Measurements from ENCODE around the gene CXCL11. TPM values are rescaled to one million over a fixed set of nuclear protein-coding genes. Genes with fewer than 3 reads are reported as not detected.
"Not testable (repeated sequence)": the region's sequence is repeated elsewhere in the genome, so short reads cannot be mapped to it uniquely, and the experiment has no call there.

The CXCL11 gene
- total RNA-seq, 1 donor from 2014 or later: not detected

DNA sequence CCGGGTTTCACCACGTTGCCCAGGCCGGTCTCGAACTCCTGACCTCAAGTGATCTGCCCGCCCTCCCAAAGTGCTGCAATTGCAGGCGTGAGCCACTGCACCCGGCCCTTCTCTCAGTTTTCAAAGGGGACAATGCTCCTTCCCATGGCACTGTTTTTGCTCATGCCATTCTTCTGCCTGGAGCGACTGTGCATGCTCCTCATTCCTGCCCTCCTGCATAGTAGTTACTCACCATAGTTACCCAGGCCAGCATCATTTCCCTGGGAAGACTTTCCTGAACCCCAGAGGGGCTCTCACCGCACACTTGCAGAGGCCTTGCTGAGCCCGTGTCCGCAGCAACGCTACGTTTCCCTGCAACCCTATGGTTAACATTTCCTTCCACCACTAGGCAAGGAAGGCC, 25.3 kb downstream of the CXCL11 start:
- Mint-ChIP-seq H3K27me3 (ENCODE audit: low read depth) (peaks cover 9% of the 10 kb centered on the region), H3K36me3 (ENCODE audit: low read depth) (no peaks in the 10 kb centered on the region), H3K9me3 (no peaks in the 10 kb centered on the region), H3K27ac (no peak overlapping the region), H3K4me3 (ENCODE audit: low read depth) (no peak overlapping the region), H3K4me1 (ENCODE audit: low read depth) (peaks cover 9% of the 10 kb centered on the region)
- intact Hi-C loops (cut with micrococcal nuclease): no loop called here
- DNase-seq (ENCODE audit: low spot score): no peak

GRCh38 chr4:76009311-76009710, 26.6 kb downstream of the CXCL11 start:
- Mint-ChIP-seq H3K36me3 (ENCODE audit: low read depth) (no peaks in the 10 kb centered on the region), H3K4me3 (ENCODE audit: low read depth) (no peak overlapping the region), H3K27ac (no peak overlapping the region), H3K4me1 (ENCODE audit: low read depth) (peaks cover 5% of the 10 kb centered on the region), H3K27me3 (ENCODE audit: low read depth) (peaks cover 9% of the 10 kb centered on the region), H3K9me3 (no peaks in the 10 kb centered on the region)
- intact Hi-C loops (cut with micrococcal nuclease): no loop called here
- no peak for DNase-seq (ENCODE audit: low spot score)

GRCh38 chr4:76007089-76007862, 28.6 kb downstream of the CXCL11 start, which contains the start of gene CXCL9:
Gene CXCL9 (minus strand): TSS chr4:76007509. CDS start chr4:76007449, 60 bp downstream.
- peaks cover 7% of the 10 kb centered on the region for H3K27me3 Mint-ChIP-seq (ENCODE audit: low read depth)
- DNase-seq (ENCODE audit: low spot score): no peak
- H3K9me3 Mint-ChIP-seq: no peaks in the 10 kb centered on the region
- H3K27ac Mint-ChIP-seq: no peak within 1 kb of the TSS
- no peak within 1 kb of the TSS for H3K4me3 Mint-ChIP-seq (ENCODE audit: low read depth)
- peaks cover 16% of the 10 kb centered on the region for H3K4me1 Mint-ChIP-seq (ENCODE audit: low read depth)
- intact Hi-C loops (cut with micrococcal nuclease): no loop called here
- H3K36me3 Mint-ChIP-seq (ENCODE audit: low read depth): no peaks in the 10 kb centered on the region

GRCh38 chr4:76003620-76004019, 32.2 kb downstream of the CXCL11 start:
- no peak for DNase-seq (ENCODE audit: low spot score)
- no peak overlapping the region for H3K27ac Mint-ChIP-seq
- H3K36me3 Mint-ChIP-seq (ENCODE audit: low read depth): no peaks in the 10 kb centered on the region
- H3K27me3 Mint-ChIP-seq (ENCODE audit: low read depth): peaks cover 7% of the 10 kb centered on the region
- H3K4me3 Mint-ChIP-seq (ENCODE audit: low read depth): no peak overlapping the region
- peaks cover 15% of the 10 kb centered on the region for H3K4me1 Mint-ChIP-seq (ENCODE audit: low read depth)
- no peaks in the 10 kb centered on the region for H3K9me3 Mint-ChIP-seq
- intact Hi-C loops (cut with micrococcal nuclease): no loop called here

- Mint-ChIP-seq H3K4me1 (ENCODE audit: low read depth) (peaks cover 15% of the 10 kb centered on the region), H3K27me3 (ENCODE audit: low read depth) (peaks cover 4% of the 10 kb centered on the region), H3K36me3 (ENCODE audit: low read depth) (no peaks in the 10 kb centered on the region), H3K4me3 (ENCODE audit: low read depth) (no peak overlapping the region), H3K9me3 (no peaks in the 10 kb centered on the region), H3K27ac (no peak overlapping the region)
- DNase-seq (ENCODE audit: low spot score): no peak
- intact Hi-C loops (cut with micrococcal nuclease): no loop called here
Observed at GRCh38 chr4:76003035-76003434, 32.8 kb downstream of the CXCL11 start.

- no peaks in the 10 kb centered on the region for H3K9me3 Mint-ChIP-seq
- intact Hi-C loops (cut with micrococcal nuclease): no loop called here
- no peak for DNase-seq (ENCODE audit: low spot score)
- H3K27ac Mint-ChIP-seq: no peak overlapping the region
- peaks cover 17% of the 10 kb centered on the region for H3K4me1 Mint-ChIP-seq (ENCODE audit: low read depth)
- no peaks in the 10 kb centered on the region for H3K36me3 Mint-ChIP-seq (ENCODE audit: low read depth)
- peaks cover 3% of the 10 kb centered on the region for H3K27me3 Mint-ChIP-seq (ENCODE audit: low read depth)
- H3K4me3 Mint-ChIP-seq (ENCODE audit: low read depth): no peak overlapping the region
Observed at GRCh38 chr4:76002176-76002575, 33.7 kb downstream of the CXCL11 start.

DNA sequence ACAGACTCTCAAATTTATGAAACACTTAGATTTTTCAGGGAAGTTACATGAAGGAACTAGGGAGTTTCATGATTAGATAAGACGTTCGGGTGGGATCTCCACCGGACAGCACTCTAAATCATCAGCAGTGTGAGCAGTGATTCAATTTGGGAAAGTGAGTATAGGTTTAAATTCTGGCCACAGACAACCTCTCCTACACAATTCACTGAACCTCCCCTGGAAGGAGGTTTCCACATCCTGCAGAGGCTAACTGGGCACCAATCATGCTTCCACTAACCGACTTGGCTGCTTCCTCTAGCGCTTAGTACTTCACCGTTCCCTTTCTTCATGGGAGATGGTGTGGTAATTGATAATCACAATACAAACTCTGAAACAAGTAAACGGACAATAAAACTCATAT, 34.2 kb downstream of the CXCL11 start:
- Mint-ChIP-seq H3K36me3 (ENCODE audit: low read depth) (no peaks in the 10 kb centered on the region), H3K4me3 (ENCODE audit: low read depth) (no peak overlapping the region), H3K27ac (no peak overlapping the region), H3K4me1 (ENCODE audit: low read depth) (peaks cover 17% of the 10 kb centered on the region), H3K27me3 (ENCODE audit: low read depth) (no peaks in the 10 kb centered on the region), H3K9me3 (no peaks in the 10 kb centered on the region)
- intact Hi-C loops (cut with micrococcal nuclease): no loop called here
- DNase-seq (ENCODE audit: low spot score): no peak

DNA sequence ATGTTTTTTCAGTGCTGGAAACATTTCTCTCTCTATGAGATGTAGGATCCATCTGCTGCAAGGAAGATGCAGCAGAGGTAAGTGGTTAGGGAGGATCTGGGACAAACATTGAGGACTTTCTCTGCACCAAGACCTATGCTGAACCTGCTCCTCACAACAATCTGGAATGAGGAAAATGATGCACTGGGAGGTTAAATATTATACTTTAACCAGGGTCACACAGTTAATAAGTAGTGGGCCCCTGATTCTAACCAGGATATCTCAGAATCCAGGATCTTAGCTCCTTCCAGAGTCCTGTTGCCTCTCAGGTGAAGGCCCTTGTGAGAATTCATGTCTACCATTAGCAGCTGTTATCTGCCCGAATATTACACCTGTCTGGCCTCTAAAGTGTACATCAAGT, 35.6 kb downstream of the CXCL11 start:
- intact Hi-C loops (cut with micrococcal nuclease): no loop called here
- peaks cover 20% of the 10 kb centered on the region for H3K4me1 Mint-ChIP-seq (ENCODE audit: low read depth)
- H3K27me3 Mint-ChIP-seq (ENCODE audit: low read depth): no peaks in the 10 kb centered on the region
- H3K4me3 Mint-ChIP-seq (ENCODE audit: low read depth): no peak overlapping the region
- no peaks in the 10 kb centered on the region for H3K9me3 Mint-ChIP-seq
- H3K27ac Mint-ChIP-seq: no peak overlapping the region
- H3K36me3 Mint-ChIP-seq (ENCODE audit: low read depth): no peaks in the 10 kb centered on the region
- DNase-seq (ENCODE audit: low spot score): no peak

GRCh38 chr4:75998525-75999147, 37.2 kb downstream of the CXCL11 start:
- intact Hi-C loops (cut with micrococcal nuclease); H3K9me3 Mint-ChIP-seq: not testable (repeated sequence)

DNA sequence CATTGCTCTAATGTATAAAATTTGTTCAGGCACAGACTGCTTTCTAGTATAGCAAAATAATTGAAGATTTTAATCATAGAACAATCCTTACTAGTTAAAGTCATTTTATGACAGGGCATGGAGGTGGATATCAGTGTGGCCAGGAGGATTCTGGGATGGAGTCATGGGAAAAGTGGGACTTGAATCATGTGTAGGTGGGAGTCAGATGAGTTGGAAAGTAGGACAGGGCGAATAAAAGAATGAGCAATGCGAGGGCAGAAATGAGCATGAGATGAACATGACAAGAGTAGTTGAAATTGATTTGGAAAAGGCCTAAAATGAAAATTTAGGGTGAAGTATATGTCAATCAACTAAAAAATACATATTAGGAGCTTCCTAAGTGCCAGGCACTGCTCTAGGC, 37.9 kb downstream of the CXCL11 start:
- Mint-ChIP-seq H3K4me1 (ENCODE audit: low read depth) (peaks cover 14% of the 10 kb centered on the region), H3K4me3 (ENCODE audit: low read depth) (no peak overlapping the region), H3K27me3 (ENCODE audit: low read depth) (no peaks in the 10 kb centered on the region), H3K27ac (no peak overlapping the region), H3K36me3 (ENCODE audit: low read depth) (no peaks in the 10 kb centered on the region), H3K9me3 (no peaks in the 10 kb centered on the region)
- intact Hi-C loops (cut with micrococcal nuclease): no loop called here
- no peak for DNase-seq (ENCODE audit: low spot score)

More at GRCh38 chr4:75998525-75999147, 37.2 kb downstream of the CXCL11 start:
- H3K27ac Mint-ChIP-seq; H3K27me3 Mint-ChIP-seq (ENCODE audit: low read depth); DNase-seq (ENCODE audit: low spot score); H3K4me3 Mint-ChIP-seq (ENCODE audit: low read depth); H3K36me3 Mint-ChIP-seq (ENCODE audit: low read depth): not testable (repeated sequence)
- H3K4me1 Mint-ChIP-seq (ENCODE audit: low read depth): peaks cover 15% of the 10 kb centered on the region

GRCh38 chr4:75997081-75997480, 38.8 kb downstream of the CXCL11 start:
- H3K27me3 Mint-ChIP-seq (ENCODE audit: low read depth): no peaks in the 10 kb centered on the region
- no peak overlapping the region for H3K4me3 Mint-ChIP-seq (ENCODE audit: low read depth)
- peaks cover 8% of the 10 kb centered on the region for H3K4me1 Mint-ChIP-seq (ENCODE audit: low read depth)
- no peak for DNase-seq (ENCODE audit: low spot score)
- no peaks in the 10 kb centered on the region for H3K9me3 Mint-ChIP-seq
- H3K27ac Mint-ChIP-seq: no peak overlapping the region
- intact Hi-C loops (cut with micrococcal nuclease): no loop called here
- no peaks in the 10 kb centered on the region for H3K36me3 Mint-ChIP-seq (ENCODE audit: low read depth)

DNA sequence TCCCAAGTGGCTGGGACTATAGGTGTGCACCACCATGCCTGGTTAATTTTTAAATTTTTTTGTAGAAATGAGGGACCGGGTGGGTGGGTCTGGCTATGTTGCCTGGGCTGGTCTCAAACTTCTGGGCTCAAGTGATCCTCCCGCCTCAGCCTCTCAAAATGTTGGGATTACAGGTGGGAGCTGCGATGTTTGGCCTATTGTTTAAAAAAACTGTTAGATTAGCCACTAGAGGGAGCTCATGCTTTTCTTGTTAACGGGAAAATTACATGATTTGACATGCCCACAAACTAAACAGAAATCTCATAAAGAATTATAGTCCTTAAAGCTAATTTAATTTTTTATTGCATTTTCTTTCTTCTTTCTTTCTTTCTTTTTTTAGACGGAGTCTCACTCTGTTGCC, 40.1 kb downstream of the CXCL11 start:
- no peak overlapping the region for H3K4me3 Mint-ChIP-seq (ENCODE audit: low read depth)
- DNase-seq (ENCODE audit: low spot score): no peak
- intact Hi-C loops (cut with micrococcal nuclease): loop anchor here (1.0 kb wide), 1 partner anchor 72 kb away; no protein-coding TSS in a partner anchor

DNA sequence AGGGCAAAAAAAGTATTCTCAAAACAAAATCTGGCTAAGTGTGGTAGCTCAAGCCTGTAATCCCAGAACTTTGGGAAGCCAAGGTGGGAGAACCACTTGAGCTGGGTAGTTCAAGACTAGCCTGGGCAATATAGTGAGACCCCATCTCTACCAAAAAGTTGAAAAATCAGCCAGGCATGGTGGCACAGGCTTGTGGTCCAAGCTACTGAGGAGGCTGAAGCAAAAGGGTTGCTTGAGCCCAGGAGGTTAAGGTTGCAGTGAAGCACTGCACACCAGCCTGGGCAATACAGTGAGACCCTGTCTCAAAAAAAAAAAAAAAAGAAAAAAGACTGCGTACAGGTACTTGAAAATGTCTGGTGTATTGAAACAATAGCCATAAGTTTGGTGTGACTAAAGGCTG, 43.4 kb downstream of the CXCL11 start:
- peaks cover 24% of the 10 kb centered on the region for H3K4me1 Mint-ChIP-seq (ENCODE audit: low read depth)
- no peak overlapping the region for H3K4me3 Mint-ChIP-seq (ENCODE audit: low read depth)
- DNase-seq (ENCODE audit: low spot score): no peak
- peaks cover 20% of the 10 kb centered on the region for H3K36me3 Mint-ChIP-seq (ENCODE audit: low read depth)
- H3K27ac Mint-ChIP-seq: no peak overlapping the region
- H3K27me3 Mint-ChIP-seq (ENCODE audit: low read depth): no peaks in the 10 kb centered on the region
- H3K9me3 Mint-ChIP-seq: no peaks in the 10 kb centered on the region
- intact Hi-C loops (cut with micrococcal nuclease): no loop called here

More for the DNA sequence above, 40.1 kb downstream of the CXCL11 start:
- no peaks in the 10 kb centered on the region for H3K9me3 Mint-ChIP-seq
- H3K27ac Mint-ChIP-seq: no peak overlapping the region
- no peaks in the 10 kb centered on the region for H3K27me3 Mint-ChIP-seq (ENCODE audit: low read depth)
- H3K4me1 Mint-ChIP-seq (ENCODE audit: low read depth): peaks cover 5% of the 10 kb centered on the region
- H3K36me3 Mint-ChIP-seq (ENCODE audit: low read depth): no peaks in the 10 kb centered on the region

All from activated T-helper 2 cell treated with anti-CD3 and anti-CD28 coated beads, Interferon-gamma antibody, Interleukin-2, Interleukin-4, amounts not matched to agents 10 μg/mL and 5 μg/mL and 100 μg/mL, durations not matched to agents 14 hours and 24 hours and 36 hours (primary cell).